ENCODE data around the gene LY6G6F. TPM values are rescaled to one million over a fixed set of nuclear protein-coding genes. Genes with fewer than 3 reads are reported as not detected.

Gene LY6G6F
- total and polyA plus RNA-seq, 10 of the 15 experiments (the other 5 are each of a cell fraction or from before 2014, with no cell fraction given): not detected

GRCh38 chr6:31729979-31730630, 23.4 kb downstream of the LY6G6F start (continued):
- TF ChIP-seq USF2 (IDR thresholded peaks at IDR 0.05; ENCODE audit: borderline replicate concordance, low read depth, low read length) (no peak), PKNOX1 (IDR thresholded peaks at IDR 0.05) (no peak), RELA (IDR thresholded peaks at IDR 0.05; ENCODE audit: borderline replicate concordance, partially characterized antibody) (no peak), RAD21 (IDR thresholded peaks at IDR 0.05; ENCODE audit: insufficient read depth, low read depth, low read length) (no peak), SUPT20H (IDR thresholded peaks at IDR 0.05; ENCODE audit: borderline replicate concordance, control insufficient read depth, low read depth, low read length) (no peak), FOXK2 (IDR thresholded peaks at IDR 0.05) (no peak), TARDBP (IDR thresholded peaks at IDR 0.05; ENCODE audit: borderline replicate concordance) (no peak), RUNX3 (IDR thresholded peaks at IDR 0.05; ENCODE audit: low read length) (no peak), ATF2 (IDR thresholded peaks at IDR 0.05; ENCODE audit: low read length) (no peak), E2F4 (IDR thresholded peaks at IDR 0.05; ENCODE audit: low read depth, low read length) (no peak), RAD51 (IDR thresholded peaks at IDR 0.05) (no peak), WRNIP1 (IDR thresholded peaks at IDR 0.05; ENCODE audit: borderline replicate concordance, low read depth, low read length) (no peak)

Measured in GM12878 (cell line).